GM12865 (cell line): ENCODE measurements around the gene KAT2A.
A peak's percentile ranks its signal among the peaks of the same experiment; 100 is the strongest.

Source experiments
- DNase-seq: peaks from one replicate; pipeline ENCODE4 v3.0.0; 2010; ENCODE audit warnings: low read depth
- H3K4me3 ChIP-seq: 2 replicates; pipeline ENCODE4 v1.5.1; 2011; ENCODE audit warnings: mild to moderate bottlenecking, low read depth, low read length, control low read depth
- TF ChIP-seq, protein P1 (sequence below): IDR thresholded peaks from 2 replicates; pipeline ENCODE4 v1.5.1; 2011; ENCODE audit warnings: low read length, control low read depth, low read depth, inconsistent platforms; ENCODE audit not compliant: insufficient read depth; ENCODE audit errors: missing control alignments

Gene KAT2A

GRCh38 chr17:42113293-42114069, 7.7 kb downstream of the KAT2A start:
- TF ChIP-seq, protein P1, sequence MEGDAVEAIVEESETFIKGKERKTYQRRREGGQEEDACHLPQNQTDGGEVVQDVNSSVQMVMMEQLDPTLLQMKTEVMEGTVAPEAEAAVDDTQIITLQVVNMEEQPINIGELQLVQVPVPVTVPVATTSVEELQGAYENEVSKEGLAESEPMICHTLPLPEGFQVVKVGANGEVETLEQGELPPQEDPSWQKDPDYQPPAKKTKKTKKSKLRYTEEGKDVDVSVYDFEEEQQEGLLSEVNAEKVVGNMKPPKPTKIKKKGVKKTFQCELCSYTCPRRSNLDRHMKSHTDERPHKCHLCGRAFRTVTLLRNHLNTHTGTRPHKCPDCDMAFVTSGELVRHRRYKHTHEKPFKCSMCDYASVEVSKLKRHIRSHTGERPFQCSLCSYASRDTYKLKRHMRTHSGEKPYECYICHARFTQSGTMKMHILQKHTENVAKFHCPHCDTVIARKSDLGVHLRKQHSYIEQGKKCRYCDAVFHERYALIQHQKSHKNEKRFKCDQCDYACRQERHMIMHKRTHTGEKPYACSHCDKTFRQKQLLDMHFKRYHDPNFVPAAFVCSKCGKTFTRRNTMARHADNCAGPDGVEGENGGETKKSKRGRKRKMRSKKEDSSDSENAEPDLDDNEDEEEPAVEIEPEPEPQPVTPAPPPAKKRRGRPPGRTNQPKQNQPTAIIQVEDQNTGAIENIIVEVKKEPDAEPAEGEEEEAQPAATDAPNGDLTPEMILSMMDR = no peak
- H3K4me3 ChIP-seq = no peak overlapping the region
- no peak for DNase-seq

GRCh38 chr17:42112552-42113176, 8.5 kb downstream of the KAT2A start, which contains the start of gene DHX58:
TSS of gene DHX58 (minus strand) at chr17:42112714. CDS start at chr17:42111892, 822 bp downstream.
- TF ChIP-seq, protein P1 = no peak
- H3K4me3 ChIP-seq = peak within 1 kb of the TSS; percentile 74
- peak; percentile 97 for DNase-seq

GRCh38 chr17:42111871-42112551, 9.2 kb downstream of the KAT2A start:
- TF ChIP-seq, protein P1 = no peak
- peak; percentile 46 for DNase-seq
- peak overlapping the region; percentile 74 for H3K4me3 ChIP-seq

GRCh38 chr17:42111265-42111636, 9.9 kb downstream of the KAT2A start:
- DNase-seq = no peak
- TF ChIP-seq, protein P1 = no peak
- H3K4me3 ChIP-seq = peak overlapping the region; percentile 74; the same call in 1 of the 2 replicates

GRCh38 chr17:42110301-42111264, 10.6 kb downstream of the KAT2A start:
- no peak overlapping the region for H3K4me3 ChIP-seq
- no peak for DNase-seq
- TF ChIP-seq, protein P1 = no peak

- no peak for DNase-seq
- TF ChIP-seq, protein P1 = no peak
- H3K4me3 ChIP-seq = no peak overlapping the region
Measured at GRCh38 chr17:42109086-42109485, 12.1 kb downstream of the KAT2A start.
